ENCODE data around the gene MPDZ.

MPDZ gene

DNA sequence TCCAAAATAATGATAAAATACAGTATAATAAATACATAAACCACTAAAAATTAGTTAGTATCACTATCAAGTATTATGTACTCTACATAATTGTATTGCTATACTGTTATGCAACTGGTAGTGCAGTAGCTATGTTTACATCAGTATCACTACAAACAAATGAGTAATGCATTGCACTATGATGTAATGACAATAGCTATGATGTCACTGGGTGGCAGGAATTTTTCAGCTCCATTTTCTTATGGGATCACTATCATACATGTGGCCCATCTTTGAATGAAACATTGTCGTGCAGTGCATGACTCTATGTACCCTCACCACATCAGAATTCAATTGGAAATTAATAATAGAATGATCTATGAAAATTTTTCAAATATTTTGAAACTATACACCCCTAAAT lies 201.3 kb downstream of the MPDZ start:
- no peak for DNase-seq

DNA sequence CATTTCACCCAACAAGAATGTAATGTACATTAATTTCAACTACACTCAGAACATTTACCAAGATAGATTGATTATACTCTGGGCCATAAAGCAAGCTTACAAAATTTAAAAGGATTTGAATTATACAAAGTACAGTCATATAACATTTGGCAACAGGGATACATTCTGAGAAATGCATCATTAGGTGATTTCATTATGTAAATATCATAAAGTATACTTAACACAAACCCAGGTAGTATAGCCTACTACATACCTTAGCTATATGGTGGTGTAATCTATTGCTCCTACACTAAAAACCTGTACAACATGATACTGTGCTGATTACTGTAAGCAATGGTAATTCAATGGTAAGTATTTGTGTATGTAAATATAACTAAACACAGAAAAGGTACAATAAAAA lies 202.9 kb downstream of the MPDZ start:
- DNase-seq: no peak

GRCh38 chr9:13071921-13072320 lies 207.6 kb downstream of the MPDZ start:
- no peak for DNase-seq

DNA sequence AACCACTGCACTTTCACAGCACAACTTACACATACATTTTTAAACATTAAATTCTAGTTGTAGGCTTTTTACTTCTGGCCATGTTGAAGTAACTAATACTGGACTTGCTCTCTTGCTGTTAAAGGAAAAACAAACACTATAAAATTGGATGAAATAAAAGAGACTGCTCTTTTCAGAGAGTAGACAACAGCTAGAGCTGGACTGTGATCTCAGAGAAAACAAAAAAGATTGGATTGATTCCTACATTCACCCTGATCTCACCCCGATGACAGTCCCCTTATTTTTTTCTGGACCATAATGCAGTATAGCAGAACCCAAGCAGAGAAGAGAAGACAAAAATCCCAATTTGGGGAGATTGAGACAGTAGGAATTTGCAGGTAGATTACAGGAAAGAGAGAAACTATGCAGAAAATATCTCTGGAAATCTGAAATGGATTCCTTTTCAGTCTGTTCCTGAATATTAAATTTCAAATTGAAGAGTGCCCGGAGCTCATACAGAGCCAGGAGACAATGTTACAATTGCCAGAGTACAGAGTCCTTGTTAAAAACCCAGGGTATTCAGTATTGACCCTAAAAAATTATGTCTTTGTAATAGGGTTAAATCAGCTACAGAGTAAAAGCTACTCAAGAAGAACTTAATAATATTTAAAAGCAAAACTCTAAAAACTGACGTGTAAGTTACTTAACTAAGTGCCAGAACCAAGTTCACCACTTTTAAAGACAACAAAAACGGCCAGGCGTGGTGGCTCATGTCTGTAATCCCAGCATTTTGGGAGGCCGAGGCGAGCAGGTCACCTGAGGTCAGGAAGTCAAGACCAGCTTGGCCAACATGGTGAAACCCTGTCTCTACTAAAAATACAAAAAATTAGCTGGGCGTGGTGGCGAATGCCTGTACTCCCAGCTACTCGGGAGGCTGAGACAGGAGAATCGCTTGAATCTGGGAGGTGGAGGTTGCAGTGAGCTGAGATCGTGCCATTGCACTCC lies 208.6 kb downstream of the MPDZ start:
- DNase-seq: no peak

DNA sequence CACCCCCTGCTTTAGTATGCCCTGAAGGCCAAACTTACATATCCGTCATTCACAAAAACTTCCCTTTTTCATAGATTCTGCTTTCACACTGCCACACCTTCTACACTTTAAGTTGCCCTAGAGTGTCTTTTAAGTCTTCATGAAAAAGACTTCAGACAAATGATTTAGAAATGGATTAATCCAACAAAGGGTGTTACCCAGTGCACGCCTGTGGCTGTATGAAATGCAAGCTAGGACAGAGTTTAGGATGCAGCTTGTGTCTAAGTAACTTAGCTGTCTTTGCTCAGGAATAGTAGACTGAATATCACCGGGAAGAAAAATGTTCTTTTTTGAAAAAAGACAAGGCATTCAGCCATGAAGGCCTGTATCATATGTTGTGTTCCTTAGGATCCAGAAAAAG lies 210.0 kb downstream of the MPDZ start:
- no peak for DNase-seq

DNA sequence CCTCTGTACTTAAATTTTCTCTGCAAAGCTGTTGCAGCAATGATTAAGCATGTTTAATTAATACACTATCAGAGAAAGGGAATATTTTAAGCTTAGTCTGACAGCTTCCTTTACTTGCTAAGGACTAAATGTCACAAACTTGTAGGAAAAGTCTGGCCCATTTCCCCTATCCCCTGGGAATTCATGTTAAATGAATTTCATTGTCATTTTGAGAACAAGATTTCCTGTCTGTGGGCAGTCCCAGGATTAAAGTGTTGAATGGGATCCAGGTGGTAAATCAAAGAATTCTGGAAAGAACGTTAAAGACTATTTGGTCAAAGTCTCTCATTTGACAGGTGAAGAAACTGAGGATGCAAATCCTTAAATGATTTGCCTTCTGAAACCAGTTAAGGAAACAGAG lies 214.8 kb downstream of the MPDZ start:
- DNase-seq: no peak

- no peak for DNase-seq
Observed at GRCh38 chr9:13063880-13064459, 215.5 kb downstream of the MPDZ start.

DNA sequence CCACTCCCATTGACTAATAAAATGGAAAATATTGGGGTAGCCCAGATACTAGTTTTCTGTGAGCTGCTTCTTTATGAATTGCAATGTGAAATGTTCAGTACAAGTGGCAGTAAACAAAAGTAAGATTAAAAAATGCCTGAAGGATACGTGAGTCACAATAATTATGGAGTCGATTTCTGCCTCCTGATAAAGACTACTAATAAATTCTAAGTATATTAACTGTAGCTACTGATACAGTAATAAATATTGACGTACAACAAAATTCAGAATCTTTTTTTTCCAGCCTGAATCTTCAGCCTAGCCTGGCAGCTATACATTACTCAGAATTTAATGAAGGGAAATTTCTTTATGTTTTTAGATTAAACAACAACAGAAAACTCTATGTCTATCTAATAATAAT lies 218.1 kb downstream of the MPDZ start:
- DNase-seq: no peak
